ENCODE data around the gene MAP3K10. TPM values are rescaled to one million over a fixed set of nuclear protein-coding genes. Genes with fewer than 3 reads are reported as not detected.

Gene MAP3K10
- total RNA-seq, 1 donor from 2014 or later, result 8.8 TPM

DNA sequence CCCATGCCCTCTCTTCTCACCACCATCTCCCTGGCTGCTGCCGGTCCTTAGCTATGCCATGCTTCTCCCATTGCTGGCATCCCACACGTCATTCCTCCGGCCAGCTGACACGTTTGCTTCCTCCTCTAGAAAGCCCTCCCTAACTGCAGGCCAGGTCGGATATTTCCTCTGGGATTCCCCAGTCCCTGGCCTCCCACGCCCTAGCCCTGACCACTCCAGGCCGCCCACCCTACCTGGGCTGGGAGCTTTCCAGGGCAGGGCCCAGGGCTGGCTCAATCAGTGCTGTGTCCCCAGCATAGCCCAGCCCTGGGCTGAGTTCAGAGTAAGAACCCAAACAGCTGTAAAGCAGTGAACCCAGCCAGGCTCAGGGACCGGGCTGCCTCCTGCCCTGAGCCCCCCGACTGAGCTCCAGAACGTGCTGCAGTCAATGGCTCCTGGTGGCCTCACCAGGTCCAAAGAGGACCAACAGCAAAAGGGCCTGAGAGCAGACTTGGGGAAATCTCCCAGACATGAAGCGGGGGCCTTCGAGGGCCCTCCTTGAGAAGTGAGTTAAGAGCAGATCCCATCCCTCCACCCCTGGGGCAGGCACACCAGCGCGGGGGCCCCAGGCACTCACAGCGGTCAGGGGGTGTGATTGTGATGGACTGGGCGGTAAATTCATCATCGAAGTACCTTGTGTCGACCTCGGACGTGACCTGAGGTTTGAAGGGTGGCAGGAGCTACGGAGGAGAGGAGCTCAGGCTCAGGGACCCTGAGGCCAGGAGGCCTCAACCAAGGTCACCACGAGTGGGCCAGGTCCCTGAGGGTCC, 43.4 kb downstream of the MAP3K10 start:
- DNase-seq, result peak; percentile 31

DNA sequence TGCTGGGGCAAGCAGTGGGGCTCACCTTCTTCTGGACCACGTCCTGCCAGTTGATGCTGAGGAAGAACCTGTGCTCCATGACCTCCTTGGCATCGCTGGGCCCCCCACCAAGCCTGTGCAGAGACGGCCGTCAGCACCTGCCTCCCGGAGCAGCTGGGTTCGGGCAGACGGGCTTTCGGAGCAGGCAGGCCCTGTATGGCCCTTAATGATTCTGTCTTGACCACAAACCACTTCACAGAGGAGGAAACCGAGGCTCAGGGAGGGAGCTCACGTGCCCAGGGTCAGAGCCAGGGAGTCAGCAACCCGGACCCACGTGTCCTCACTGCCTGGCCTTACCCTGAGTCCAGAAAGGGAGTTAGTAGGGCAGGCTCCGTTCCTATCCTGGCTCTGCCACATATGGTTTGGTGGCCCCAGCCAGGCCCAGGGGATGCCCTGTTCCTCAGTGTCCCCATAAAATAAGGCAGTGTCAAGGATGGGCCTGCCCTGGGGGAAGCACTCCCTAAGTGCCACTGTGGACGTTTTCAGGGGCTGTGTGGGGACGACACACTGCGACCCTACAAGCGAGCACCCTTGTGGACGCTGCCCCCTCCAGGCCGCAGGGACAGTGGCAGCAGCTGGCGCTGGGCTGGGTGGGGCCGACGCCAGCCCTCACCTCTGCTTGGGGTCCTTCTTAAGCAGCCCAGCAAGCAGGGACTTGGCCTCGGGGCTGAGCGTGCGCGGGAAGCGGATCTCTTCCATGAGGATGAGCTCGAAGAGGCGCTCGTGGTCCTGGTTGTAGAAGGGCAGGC, 44.2 kb downstream of the MAP3K10 start:
- no peak for DNase-seq

DNA sequence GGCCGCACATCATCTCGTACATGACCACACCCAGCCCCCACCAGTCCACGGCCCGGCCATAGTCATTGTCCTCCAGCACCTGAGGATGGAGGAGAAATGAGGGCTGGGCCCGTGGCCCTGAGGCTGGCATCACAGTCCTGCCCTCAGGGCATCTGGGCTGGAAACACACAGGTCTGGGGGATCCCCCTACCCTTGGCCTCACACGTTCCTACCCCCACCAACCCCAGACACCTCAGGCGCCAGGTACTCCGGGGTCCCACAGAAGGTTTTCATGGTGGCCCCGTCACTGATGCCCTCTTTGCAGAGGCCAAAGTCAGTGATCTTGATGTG, 44.8 kb downstream of the MAP3K10 start:
- DNase-seq, result no peak

DNA sequence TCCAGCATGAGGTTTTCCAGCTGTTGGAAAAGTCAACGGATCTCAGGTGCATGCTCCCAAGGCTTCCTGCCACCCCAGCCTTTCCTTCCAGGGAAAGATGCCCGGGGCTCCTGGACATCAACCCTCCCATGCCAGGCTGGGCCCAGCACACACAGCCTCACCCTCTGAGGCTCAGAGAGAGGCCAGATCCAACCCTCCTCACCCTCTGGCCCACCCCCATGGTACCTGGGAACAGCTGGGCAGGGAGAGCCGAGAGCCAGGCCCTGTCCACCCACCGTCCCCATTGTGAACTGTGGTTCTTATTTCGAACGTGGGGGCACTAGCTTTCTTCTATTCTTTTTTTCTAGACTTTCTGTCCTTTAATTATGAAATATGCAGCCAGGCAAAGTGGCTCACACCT, 45.1 kb downstream of the MAP3K10 start:
- no peak for DNase-seq

DNA sequence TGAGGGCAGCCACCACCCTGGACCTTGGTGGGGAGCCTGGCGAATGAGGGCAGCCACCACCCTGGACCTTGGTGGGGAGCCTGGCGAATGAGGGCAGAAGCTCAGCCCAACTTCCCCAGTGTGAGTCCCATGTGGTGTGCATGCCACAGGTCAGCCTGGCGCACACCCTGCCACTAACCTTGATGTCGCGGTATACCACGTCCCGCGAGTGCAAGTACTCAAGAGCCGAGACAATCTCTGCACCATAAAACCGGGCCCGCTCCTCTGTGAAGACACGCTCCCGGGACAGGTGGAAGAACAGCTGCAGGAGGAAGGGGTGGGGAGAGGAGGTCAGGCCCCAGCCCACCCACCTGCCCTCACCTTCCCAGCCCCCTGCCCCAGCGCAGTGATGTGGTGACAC, 46.6 kb downstream of the MAP3K10 start:
- DNase-seq, result no peak

DNA sequence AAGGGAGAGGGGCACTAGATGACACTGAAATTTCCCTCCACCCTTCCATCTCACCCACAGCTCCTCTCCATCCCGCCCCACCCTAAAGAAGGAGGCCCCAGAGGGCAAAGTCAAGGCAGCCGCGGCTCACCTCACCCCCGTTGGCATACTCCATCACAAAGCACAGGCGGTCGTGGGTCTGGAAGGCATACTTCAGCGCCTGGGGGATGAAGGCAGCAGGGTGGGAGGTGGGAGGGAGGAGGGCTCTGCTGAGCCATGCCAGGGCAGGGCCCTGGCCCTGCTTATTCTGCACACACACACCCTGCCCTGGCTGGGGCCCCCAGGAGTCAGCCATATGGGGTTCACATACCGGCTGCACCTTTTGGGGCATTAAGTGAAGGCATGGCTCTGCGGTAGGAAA, 47.5 kb downstream of the MAP3K10 start:
- no peak for DNase-seq

DNA sequence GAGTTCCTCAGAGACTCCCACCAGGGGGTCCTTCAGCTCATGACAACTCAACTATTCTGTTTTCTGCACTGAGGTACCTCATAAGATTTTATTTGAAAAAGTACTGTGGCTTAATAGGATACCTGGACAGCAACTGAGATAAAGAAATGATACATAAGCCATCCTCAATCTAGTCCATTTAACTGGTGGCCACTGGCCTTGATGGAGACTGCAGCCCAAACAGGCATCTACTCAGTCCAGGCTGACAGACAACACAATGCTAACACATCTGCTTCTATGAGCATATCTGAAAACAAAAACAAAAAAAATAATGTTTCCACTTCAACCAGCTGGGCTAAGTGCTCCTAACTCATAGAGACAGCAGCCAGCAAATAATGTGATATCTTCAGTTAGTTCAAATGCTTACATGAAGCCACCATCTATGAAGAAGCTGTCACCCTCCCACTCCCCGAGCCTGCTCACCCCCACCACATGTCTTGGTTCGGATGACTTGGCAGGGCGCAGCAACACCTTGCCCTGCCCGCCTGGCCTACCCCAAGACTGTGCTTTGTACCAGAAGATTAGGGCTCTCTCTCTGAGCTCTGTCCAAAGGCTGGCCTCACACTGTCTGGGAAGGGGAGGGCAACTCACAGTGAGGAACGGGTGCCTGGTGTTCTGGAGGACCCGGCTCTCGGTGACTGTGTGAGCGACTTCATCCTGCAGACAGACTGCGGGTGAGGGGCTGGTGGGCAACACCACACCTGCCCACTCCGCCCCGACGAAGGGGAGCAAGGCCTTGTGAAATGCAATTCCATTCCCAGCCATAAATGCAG, 48.4 kb downstream of the MAP3K10 start:
- DNase-seq, result no peak

DNA sequence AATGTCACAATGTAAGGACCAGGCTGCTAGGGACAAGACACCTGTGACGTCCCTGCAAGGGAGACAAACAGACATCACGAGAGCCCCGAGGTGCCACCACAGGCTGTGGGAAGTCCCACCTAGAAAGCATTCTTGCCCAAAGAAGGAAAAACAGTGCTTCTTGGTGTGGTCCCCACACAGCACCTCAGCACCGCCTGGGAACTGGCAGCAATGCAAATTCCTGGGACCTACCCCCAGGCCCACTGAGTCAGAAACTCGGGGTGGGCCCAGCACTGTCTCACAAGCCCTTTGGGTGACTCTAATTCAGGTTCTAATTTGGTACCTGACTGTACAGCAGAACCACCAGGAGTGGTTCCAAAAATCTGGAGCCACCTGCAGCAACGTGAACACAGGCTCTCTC, 49.1 kb downstream of the MAP3K10 start:
- DNase-seq, result no peak

DNA sequence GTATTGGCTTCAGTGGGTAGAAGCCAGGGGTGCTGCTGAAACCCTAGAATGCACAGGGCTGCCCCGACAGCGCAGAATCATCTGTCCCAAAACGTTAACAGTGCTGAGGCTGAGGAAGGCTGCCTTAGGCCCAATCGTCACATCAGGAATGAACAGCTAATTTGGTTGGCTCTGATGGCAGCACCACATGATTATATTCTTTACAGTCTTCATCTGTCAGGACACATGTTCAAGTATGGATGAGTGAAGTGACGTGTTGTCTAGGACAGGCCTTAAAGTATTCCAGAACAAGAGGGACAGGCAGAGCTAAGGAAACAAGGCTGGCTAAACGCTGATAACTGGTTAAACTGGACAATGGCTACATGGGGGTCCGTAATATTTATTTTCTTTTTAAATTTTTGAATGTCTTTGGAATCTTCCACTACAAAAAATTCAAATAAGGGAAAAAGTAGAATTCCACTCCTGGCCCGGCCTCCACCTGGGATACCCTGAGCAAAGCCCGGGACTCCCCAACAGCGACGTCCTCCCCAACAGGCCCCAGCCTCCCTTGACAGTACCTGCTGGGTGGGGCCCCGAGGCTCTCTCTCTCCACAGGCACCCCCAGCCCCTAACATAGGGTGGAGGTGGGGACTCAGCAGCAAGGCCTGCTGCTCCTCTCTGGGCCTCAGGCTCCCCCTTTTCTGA, 50.0 kb downstream of the MAP3K10 start:
- no peak for DNase-seq

DNA sequence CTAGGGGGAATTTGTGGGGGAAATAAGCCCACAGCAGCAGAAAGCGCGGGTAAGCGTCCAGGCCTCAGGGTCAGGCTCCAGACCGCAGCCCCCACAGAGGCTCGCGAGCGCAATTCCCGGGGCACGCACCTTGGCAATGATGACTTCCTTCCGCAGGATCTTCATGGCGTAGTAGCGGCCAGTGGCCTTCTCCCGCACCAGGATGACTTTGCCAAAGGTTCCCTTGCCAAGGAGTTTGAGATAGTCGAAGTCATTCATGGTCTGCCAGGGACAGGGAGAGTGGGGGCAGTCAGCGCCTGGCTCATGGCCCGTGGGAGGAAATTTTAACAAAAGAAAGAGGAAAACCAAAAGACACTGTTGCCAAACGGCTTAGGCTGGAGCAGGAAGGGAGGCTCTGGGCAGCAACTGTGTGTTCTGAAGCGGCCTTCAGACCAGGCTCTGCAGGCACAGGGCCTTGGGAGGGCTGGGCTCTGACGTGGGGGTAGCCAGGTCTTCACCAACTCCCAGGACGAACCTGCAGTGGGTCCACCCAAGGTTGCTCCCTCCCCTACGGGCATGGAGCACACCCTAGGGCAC, 50.7 kb downstream of the MAP3K10 start:
- DNase-seq, result peak; percentile 92

DNA sequence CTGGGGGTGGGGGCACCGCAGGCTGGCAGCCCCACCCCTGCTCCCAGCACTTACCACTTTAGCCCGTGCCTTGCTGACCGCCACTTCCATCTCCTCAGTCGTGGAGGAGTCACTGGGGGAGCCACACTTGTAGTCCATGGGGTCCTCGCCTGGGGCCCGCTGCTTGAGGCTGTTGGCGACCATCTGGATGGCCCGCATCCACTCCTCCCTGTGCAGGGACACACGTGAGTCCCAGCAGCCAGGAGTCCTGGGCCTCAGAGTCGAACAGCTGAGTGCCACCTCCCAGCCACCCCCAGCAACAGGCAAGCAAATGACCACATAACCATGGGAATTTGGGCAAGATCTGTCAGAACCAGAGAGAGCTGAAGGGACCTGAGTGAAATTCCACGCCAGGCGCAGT, 51.3 kb downstream of the MAP3K10 start:
- no peak for DNase-seq

DNA sequence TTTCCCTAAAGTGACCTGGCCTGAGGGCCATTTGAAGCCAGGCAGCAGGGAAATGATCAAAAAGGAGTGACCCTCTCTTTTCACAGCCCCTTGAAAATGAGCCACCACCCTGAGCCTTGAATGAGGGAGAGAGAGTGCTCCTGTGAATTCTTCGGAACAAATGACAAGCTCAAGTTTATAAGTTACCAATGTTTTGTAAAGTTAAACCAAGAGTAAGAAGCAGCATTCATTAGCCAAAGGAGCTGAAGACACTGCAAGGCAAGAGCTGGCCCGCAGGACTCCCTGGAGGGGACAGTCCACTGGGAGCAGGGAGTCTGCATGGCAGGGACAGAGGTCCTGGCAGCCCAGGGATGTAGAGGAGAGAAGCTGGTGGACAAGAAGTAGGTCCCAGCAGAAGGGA, 52.0 kb downstream of the MAP3K10 start:
- DNase-seq, result no peak

DNA sequence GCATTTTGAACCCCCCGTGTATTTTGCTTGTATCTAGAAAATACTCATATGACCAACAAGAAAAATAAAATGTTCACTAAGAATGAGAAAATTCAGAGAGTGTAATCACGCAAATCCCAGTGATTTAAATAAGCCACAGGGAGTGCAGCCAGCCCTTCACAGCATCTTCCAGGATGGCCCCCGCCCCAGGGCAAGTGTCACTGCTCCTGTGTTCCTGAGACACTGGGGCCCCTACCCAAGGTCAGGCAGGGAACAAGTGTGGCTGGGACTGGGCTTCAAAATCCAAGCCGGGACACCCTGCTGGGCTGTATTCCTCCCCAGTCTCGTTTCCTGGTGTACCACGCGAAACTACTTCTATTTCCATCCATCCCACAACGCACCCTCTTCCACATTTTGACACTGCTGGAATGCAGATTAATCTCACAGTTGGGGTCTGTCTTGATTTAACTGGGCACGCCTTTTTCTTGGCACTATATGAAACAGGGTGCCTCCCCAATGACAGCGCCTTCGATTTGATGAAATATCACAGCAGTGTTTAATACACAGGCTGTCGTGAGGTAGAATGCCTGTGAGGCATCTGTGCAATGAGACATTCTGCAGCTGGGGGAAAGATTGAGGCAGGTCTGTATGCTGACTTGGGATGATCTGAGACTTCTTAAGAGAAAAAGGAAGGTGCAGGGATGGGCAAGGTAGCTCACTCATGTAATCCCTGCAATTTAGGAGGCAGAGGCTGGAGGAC, 53.5 kb downstream of the MAP3K10 start:
- DNase-seq, result no peak

DNA sequence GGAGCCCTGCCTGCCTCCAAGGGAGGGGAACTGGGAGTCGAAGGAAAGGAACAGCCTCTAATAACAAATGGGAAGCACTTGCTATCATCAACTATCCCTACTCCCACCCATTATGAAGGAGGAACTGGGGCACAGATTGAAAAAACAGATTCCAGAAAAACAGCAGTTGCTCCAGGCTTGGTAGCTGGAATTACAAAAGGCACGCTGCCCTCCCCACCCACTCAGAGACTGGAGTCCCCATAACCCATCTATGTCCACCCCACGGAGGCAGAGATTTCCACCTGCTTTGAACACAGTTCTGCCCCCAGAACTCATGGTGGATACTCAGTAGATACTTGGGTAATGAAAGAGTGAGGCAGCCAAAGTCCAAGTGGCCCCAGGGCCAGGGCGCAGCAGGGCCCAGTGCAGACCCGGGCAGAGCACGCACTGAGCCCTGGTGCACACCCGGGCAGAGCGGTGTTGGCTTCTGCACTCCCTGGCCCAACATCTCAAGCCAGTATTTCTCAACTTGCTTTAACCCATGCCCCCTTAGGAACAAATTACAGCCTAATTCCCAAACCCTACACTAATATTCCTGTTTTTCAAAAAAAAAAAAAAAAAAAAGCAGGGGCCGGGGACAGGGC, 54.4 kb downstream of the MAP3K10 start:
- DNase-seq, result no peak

DNA sequence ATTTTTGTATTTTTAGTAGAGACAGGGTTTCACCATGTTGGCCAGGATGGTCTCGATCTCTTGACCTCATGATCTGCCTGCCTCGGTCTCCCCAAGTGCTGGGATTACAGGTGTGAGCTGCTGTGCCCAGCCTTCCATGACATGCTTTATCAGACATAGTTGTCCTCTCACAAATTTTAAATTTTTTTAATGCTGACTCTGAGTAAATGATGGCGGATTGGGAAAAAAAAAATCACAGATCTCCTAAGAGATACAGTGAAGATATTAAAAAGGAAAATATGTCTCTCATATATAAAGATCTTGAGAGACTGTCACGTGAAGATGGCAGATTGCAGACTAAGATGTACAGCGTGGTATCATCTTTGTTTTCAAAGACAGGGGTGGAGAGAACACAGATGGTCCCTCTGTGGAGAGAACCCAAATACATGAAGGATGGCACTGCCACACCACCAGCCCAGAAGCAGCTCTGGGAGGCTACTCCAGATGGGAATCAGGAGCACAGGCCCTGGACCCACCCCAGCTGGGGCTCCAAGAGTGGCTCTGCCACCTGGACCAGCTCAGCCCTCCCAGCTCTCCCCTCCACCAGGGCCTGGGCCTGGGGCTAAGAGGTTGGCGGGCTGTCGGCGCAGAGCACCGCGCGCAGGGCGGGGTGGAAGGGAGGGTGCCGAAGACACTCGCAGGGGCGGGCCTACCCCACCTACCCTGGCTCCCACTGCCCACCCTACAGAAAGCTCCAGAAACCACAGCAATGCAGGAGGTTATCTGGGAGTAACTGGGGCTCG, 55.3 kb downstream of the MAP3K10 start:
- no peak for DNase-seq

DNA sequence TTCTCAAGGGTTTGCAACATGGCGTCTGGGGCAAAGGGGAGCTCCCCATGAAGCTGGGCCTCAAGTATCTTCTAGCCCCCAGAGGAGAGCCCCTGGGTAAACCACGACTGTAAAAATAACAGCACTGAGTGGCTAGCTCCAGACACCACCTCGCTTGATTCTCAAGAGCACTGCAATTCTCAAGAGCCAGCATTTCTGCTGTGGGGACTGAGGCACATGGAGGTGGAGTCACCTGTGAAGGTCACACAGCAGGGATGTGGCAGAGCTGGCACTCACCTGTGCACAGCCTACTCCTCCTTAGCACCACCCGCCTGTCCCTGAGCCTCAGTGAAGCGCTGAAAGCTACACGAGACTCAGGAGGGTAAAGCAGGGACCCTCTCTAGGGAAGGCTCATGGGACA, 56.0 kb downstream of the MAP3K10 start:
- no peak for DNase-seq

DNA sequence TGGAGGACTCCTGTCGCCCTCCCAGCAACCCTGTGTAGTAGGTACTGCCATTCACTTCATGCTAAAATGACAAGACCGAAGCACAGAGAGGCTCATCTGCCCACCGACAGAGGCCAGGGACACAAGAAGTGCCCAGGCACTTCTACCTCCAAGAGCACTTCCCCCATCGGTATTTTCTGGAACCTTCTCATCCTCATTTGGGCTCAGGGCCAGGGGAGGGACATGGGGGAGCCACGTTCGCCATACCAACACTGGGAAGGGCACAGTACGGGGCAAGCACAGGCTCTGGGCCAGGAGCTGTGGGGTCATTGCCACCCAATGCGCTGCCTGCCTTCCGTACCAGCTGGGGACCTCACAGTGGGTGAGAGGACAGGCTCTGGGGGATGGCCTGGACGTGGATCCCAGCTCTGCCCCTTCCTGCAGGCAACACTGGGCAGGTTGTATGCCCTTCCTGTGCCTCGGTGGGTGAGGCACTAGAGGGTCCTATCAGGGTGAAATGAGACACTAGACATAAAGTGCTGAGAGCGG, 56.6 kb downstream of the MAP3K10 start:
- no peak for DNase-seq

DNA sequence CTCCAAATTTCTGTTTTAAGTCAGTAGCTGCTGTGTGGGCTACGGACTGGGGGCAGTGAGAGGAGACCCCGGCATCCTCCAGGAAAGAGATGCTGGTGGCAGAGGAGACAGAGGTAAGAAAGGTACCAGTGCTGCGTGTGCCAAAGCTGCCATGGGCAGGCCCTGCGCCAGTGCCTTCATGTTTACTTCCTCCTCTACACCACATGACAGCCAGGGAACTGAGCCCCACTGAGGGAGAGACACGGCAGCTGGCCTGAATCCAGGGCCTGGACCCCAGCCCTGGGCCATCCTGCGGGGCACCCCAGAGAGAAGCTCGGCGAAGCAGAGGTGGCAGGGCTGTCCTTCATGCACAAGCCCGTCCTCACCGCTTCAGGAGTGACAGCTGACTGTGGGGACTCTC, 58.0 kb downstream of the MAP3K10 start:
- DNase-seq, result no peak

DNA sequence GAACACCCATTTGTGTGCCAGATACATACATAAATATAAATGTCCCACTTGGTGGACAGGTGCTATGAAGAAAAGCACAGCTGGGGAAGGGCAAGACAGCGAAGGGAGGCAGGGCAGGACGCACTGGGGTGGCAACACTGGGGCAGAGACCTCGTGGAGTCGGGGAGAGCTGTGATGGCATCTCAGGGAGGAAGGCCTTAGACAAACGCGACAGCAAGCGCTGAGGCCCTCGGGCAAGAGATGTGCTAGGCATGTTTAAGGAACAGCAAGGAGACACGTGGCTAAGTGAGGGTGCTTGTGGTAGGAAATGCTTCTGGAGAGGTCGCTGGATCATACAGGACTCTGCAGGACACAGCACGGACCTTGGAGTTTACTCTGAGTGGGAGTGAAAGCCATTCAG, 58.6 kb downstream of the MAP3K10 start:
- DNase-seq, result no peak

DNA sequence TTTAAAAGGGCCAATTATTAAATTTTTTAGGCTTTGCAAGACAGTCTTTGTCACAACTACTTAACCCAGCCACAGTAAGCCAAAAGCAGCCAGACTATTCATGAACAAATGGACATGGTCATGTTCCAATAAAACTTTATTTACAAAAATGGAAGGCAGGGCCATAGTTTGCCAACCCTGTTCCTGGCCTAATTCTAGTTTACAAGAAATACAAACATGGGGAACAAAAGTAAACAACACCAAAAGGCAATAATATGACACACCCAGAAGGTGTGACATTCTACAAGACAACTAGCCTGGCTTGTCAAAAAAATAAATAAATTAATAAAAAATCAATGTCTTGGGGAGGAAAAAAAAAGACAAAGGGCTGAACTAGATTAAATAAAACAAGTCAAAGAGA, 60.0 kb downstream of the MAP3K10 start:
- no peak for DNase-seq
